ENCODE results near the gene SNX9. TPM values are rescaled to one million over a fixed set of nuclear protein-coding genes. Genes with fewer than 3 reads are reported as not detected.

The SNX9 gene
- total RNA-seq, 1 experiment from 2014 or later, result 31.3 TPM

- Histone ChIP-seq H2BK15ac (ENCODE audit: low read depth, low read length) (no peak overlapping the region), H3K79me1 (ENCODE audit: insufficient read depth, low read depth, low read length, poor library complexity, severe bottlenecking) (peaks cover 5% of the 10 kb centered on the region), H3K18ac (ENCODE audit: insufficient read length, low read depth, low read length) (no peak overlapping the region), H3K4me2 (ENCODE audit: insufficient read depth, insufficient read length, low read length) (no peak overlapping the region), H2BK5ac (ENCODE audit: insufficient read length, low read length) (no peak overlapping the region), H2BK20ac (ENCODE audit: low read depth, low read length, poor library complexity, severe bottlenecking) (no peak overlapping the region), H4K91ac (ENCODE audit: insufficient read length, low read depth, low read length) (no peak overlapping the region), H2AK5ac (ENCODE audit: insufficient read length, low read length) (no peak overlapping the region), H4K20me1 (ENCODE audit: control insufficient read depth, insufficient read depth, insufficient read length) (no peaks in the 10 kb centered on the region), H4K8ac (replicated peaks; ENCODE audit: insufficient read length, low read depth, low read length) (no peak overlapping the region), H3K27me3 (ENCODE audit: insufficient read depth, low read length) (no peaks in the 10 kb centered on the region), H3K56ac (ENCODE audit: insufficient read length, low read depth, low read length) (no peak overlapping the region), H2BK120ac (ENCODE audit: low read depth, low read length, poor library complexity, severe bottlenecking) (no peak overlapping the region), H3K4me1 (ENCODE audit: insufficient read depth, low read length) (peaks cover 17% of the 10 kb centered on the region), H2BK12ac (ENCODE audit: insufficient read length, low read depth, low read length) (no peak overlapping the region), H3K27ac (ENCODE audit: insufficient read length, low read depth, low read length) (no peak overlapping the region), H2AFZ (ENCODE audit: low read length) (no peak overlapping the region), H3K23ac (ENCODE audit: insufficient read length, low read depth, low read length) (no peak overlapping the region), H3K14ac (ENCODE audit: insufficient read depth, low read length) (no peak overlapping the region), H3K9ac (ENCODE audit: extremely low read depth, insufficient read length, low read length) (no peak overlapping the region), H3K9me3 (ENCODE audit: control insufficient read depth, low read depth, low read length) (no peaks in the 10 kb centered on the region), H4K5ac (ENCODE audit: insufficient read length, low read depth, low read length) (no peak overlapping the region), H3K79me2 (ENCODE audit: insufficient read depth, low read length) (peaks cover 45% of the 10 kb centered on the region; the same call in 1 of the 2 replicates), H3K23me2 (ENCODE audit: insufficient read length, low read depth, low read length, poor library complexity, severe bottlenecking) (no peaks in the 10 kb centered on the region), H3K4ac (ENCODE audit: low read depth, low read length) (no peak overlapping the region), H3T11ph (ENCODE audit: low read length) (no peak overlapping the region)
- peaks cover 46% of the 10 kb centered on the region in 2 experiments for H3K4me1 Mint-ChIP-seq
- whole genome bisulfite sequencing (ENCODE audit: extremely low coverage, insufficient read length, low lambda C conversion rate), result no CpG with 5 or more reads among the region's 8 CpGs
- no peak for TF ChIP-seq CTCF (conservative IDR thresholded peaks at IDR 0.05)
- H3K27ac Mint-ChIP-seq, result peak overlapping the region in 2 of 3 experiments; percentile 10 to 45; a peak in 3 of 7 replicates
- H3K4me3 Mint-ChIP-seq, result no peak overlapping the region
- H3K9me3 Mint-ChIP-seq, result peaks cover 13 to 14% of the 10 kb centered on the region in 2 experiments; a peak in 4 of 5 replicates
- no peak for DNase-seq
- peaks cover 12 to 15% (median 12%) of the 10 kb centered on the region in 3 experiments for H3K36me3 Mint-ChIP-seq (ENCODE audit: insufficient read depth in 1 of 3, low read depth in 3 of 3)
- H3K27me3 Mint-ChIP-seq (ENCODE audit: low read depth), result no peaks in the 10 kb centered on the region
Observed at GRCh38 chr6:157848693-157849092, 25.6 kb downstream of the SNX9 start.

Measured in H9 (cell line).